GM12878 (cell line): Measurements from ENCODE around the gene RAD51B. TPM values are rescaled to one million over a fixed set of nuclear protein-coding genes. Genes with fewer than 3 reads are reported as not detected.

Experiments
- ATAC-seq: fragments of 200-7000 bp; cut with Tn5 transposase; 3 replicates; pipeline ENCODE4 v1.9.1; 2020; ENCODE audit warnings: mild to moderate bottlenecking, moderate library complexity
- BruUV-seq: library from RNA; stranded (reverse); fragments of 400-500 nt; replicated peaks from 2 replicates; lab custom pipeline; 2021; lab: Mats Ljungman, UMichigan
- CTCF ChIA-PET: fragments of 300-600 bp; sonication (Branson Sonifier 250); formaldehyde crosslinking; extraction: SDS; loops from one replicate; lab custom pipeline; 2021; ENCODE audit warnings: inconsistent platforms; lab: Yijun Ruan, JAX
- POLR2A ChIA-PET: fragments of 350-600 bp; formaldehyde crosslinking; extraction: SDS; loops from one replicate; lab custom pipeline; 2021; ENCODE audit warnings: inconsistent platforms; lab: Charles Lee
- RAD21 ChIA-PET: fragments of 300-600 bp; sonication (Branson Sonifier 250); formaldehyde crosslinking; loops from one replicate; lab custom pipeline; 2023; ENCODE audit warnings: antibody characterized with exemption; ENCODE audit not compliant: unreplicated experiment; lab: Charles Lee
- SMC1A ChIA-PET: fragments of 300-600 bp; sonication (Branson Sonifier 250); formaldehyde crosslinking; loops from one replicate; lab custom pipeline; 2023; ENCODE audit not compliant: unreplicated experiment, uncharacterized antibody; lab: Charles Lee
- DNase-seq: peaks from one replicate; pipeline ENCODE4 v3.0.0-alpha.2; 2011; ENCODE audit warnings: low read depth, low spot score
- FAIRE-seq: peaks from 3 replicates; lab custom pipeline; 2011; peaks lifted over from hg19 to GRCh38; lab: Jason Lieb, UNC
- H2AFZ ChIP-seq: 2 replicates; pipeline ENCODE4 v1.6.0; 2011; ENCODE audit warnings: low read depth, low read length, control low read depth; ENCODE audit not compliant: control insufficient read depth
- H3K27ac ChIP-seq: 2 replicates; pipeline ENCODE4 v1.5.1; 2011; ENCODE audit warnings: control low read depth; ENCODE audit not compliant: control insufficient read depth, insufficient read depth
- H3K27me3 ChIP-seq, 2 experiments: replicated peaks in 1 of 2; 2 replicates each; pipeline versions ENCODE4 v1.6.0 to v1.6.1; 2011; ENCODE audit warnings: low read length in 1 of 2; ENCODE audit not compliant: control insufficient read depth in 2 of 2, insufficient read depth in 2 of 2
- H3K36me3 ChIP-seq, 2 experiments: 2 replicates each; pipeline ENCODE4 v1.5.1; 2011; ENCODE audit warnings: low read length in 1 of 2; ENCODE audit not compliant: control insufficient read depth in 2 of 2, insufficient read depth in 2 of 2
- H3K4me1 ChIP-seq: 2 replicates; pipeline ENCODE4 v1.6.1; 2011; ENCODE audit warnings: mild to moderate bottlenecking, low read length, moderate library complexity, mixed read lengths; ENCODE audit not compliant: control insufficient read depth, insufficient read depth
- H3K4me2 ChIP-seq: 2 replicates; pipeline ENCODE4 v1.6.0; 2011; ENCODE audit warnings: control low read depth; ENCODE audit not compliant: control insufficient read depth, insufficient read depth
- H3K4me3 ChIP-seq: fragments of 200-600 bp; sonication (generic); 2 replicates; pipeline ENCODE4 v1.5.1; 2016
- H3K79me2 ChIP-seq: 2 replicates; pipeline ENCODE4 v1.6.0; 2011; ENCODE audit warnings: low read length; ENCODE audit not compliant: control insufficient read depth, insufficient read depth
- H3K9ac ChIP-seq: 2 replicates; pipeline ENCODE4 v1.8.0; 2011; ENCODE audit warnings: low read length, control low read depth, mixed read lengths; ENCODE audit not compliant: control insufficient read depth, insufficient read depth
- H3K9me3 ChIP-seq: replicated peaks from 3 replicates; pipeline ENCODE4 v1.5.1; 2011; ENCODE audit warnings: mild to moderate bottlenecking, low read length; ENCODE audit not compliant: control insufficient read depth, insufficient read depth
- H4K20me1 ChIP-seq: 2 replicates; pipeline ENCODE4 v1.6.0; 2011; ENCODE audit not compliant: control insufficient read depth, insufficient read depth
- BHLHE40 ChIP-seq, 2 experiments: fragments of 450-650 bp in 1 of 2; IDR thresholded peaks; 2 replicates each; pipeline ENCODE4 v1.6.1; 2011 to 2017; ENCODE audit warnings: low read depth in 2 of 2, borderline replicate concordance in 1 of 2, improper control_type of control experiment in 1 of 2, low read length in 1 of 2, mild to moderate bottlenecking in 1 of 2
- BRCA1 ChIP-seq: IDR thresholded peaks from 2 replicates; pipeline ENCODE4 v1.6.1; 2011; ENCODE audit warnings: low read depth, low read length, improper control_type of control experiment
- FOXK2 ChIP-seq: fragments of 450-650 bp; IDR thresholded peaks from 2 replicates; pipeline ENCODE4 v1.6.1; 2017; ENCODE audit warnings: mild to moderate bottlenecking, moderate library complexity
- FOXM1 ChIP-seq: IDR thresholded peaks from 2 replicates; pipeline ENCODE4 v1.6.1; 2012; ENCODE audit warnings: low read depth, mild to moderate bottlenecking, inconsistent platforms, low read length, moderate library complexity
- JUNB ChIP-seq: IDR thresholded peaks from 2 replicates; pipeline ENCODE4 v1.6.1; 2016; ENCODE audit warnings: antibody characterized with exemption, mild to moderate bottlenecking
- JUND ChIP-seq: IDR thresholded peaks from 2 replicates; pipeline ENCODE4 v1.6.1; 2012; ENCODE audit warnings: low read depth, mild to moderate bottlenecking, low read length, improper control_type of control experiment, moderate library complexity
- KDM1A ChIP-seq: fragments of 200-600 bp; sonication (generic); IDR thresholded peaks from 2 replicates; pipeline ENCODE4 v1.6.1; 2016; ENCODE audit warnings: borderline replicate concordance
- MYB ChIP-seq: fragments of 150-350 bp; IDR thresholded peaks from 2 replicates; pipeline ENCODE4 v1.6.1; 2014; ENCODE audit warnings: mild to moderate bottlenecking, low read depth, low read length, borderline replicate concordance
- WGBS: methylation state at CpG from one replicate; pipeline ENCODE4 v1.1.6; 2016; ENCODE audit warnings: low lambda C conversion rate; ENCODE audit not compliant: insufficient replicate concordance, insufficient coverage; ENCODE audit errors: missing lambda C conversion rate; 5-methylcytosine and 5-hydroxymethylcytosine counted together
- in situ Hi-C: fragments of 300-500 bp; cut with MboI; formaldehyde crosslinking; loops from 9 replicates; pipeline ENCODE4 v1.14.3; 2018; ENCODE audit warnings: mixed read lengths
- intact Hi-C: fragments of 100-400 bp; cut with micrococcal nuclease; formaldehyde crosslinking; loops from one replicate; pipeline ENCODE4 v1.14.2; 2022; ENCODE audit not compliant: unreplicated experiment
- polyA plus RNA-seq, 11 experiments: library from polyadenylated mRNA; depleted of rRNA in 4 of 11; unstranded in 6 of 11; stranded (reverse) in 5 of 11; fragments of >200 nt; fragmentation: Nextera tagmentation in 4 of 11; fragmentation: Illumina TruSeq in 1 of 11; extraction: Ambion mirVana in 4 of 11; extraction: Trizol in 1 of 11; gene quantifications; 1 replicate in 1 of 11; 2 replicates in 10 of 11; pipeline versions ENCODE4 v1.2.1 to v1.2.3, GENCODE V29; 2011 to 2016; ENCODE audit warnings: inconsistent platforms in 2 of 11, missing spikeins in 2 of 11, low read depth in 1 of 11
- total RNA-seq, 4 experiments: library from RNA; depleted of rRNA in 3 of 4; stranded (reverse); fragments of >200 nt in 3 of 4; fragmentation: Illumina TruSeq in 1 of 4; extraction: Trizol in 1 of 4; gene quantifications; 2 replicates each; pipeline versions ENCODE4 v1.2.1 to v1.2.3, GENCODE V29; 2013 to 2021
- TF ChIP-seq, protein P1 (sequence below): fragments of 450-650 bp; IDR thresholded peaks from 2 replicates; pipeline ENCODE4 v1.6.1; 2017; ENCODE audit warnings: borderline replicate concordance
- TF ChIP-seq, protein P2 (sequence below): fragments of 450-650 bp; IDR thresholded peaks from 2 replicates; pipeline ENCODE4 v1.6.1; 2017; ENCODE audit warnings: mild to moderate bottlenecking, moderate library complexity
- TF ChIP-seq, protein P3 (sequence below): fragments of 150-350 bp; IDR thresholded peaks from 2 replicates; pipeline ENCODE4 v1.6.1; 2014; ENCODE audit warnings: mild to moderate bottlenecking, low read depth, low read length
- TF ChIP-seq, protein P4 (sequence below): fragments of 150-350 bp; IDR thresholded peaks from 2 replicates; pipeline ENCODE4 v1.6.1; 2016; ENCODE audit warnings: low read depth, low read length

RAD51B gene
- total and polyA plus RNA-seq, 10 of the 15 experiments (the other 5 are each of a cell fraction or from before 2014, with no cell fraction given): 9.8 to 26.8 (median 21.3) TPM

- Histone ChIP-seq H3K9me3 (no peaks in the 10 kb centered on the region), H3K4me2 (no peak overlapping the region), H3K4me3 (no peak overlapping the region), H3K36me3 (no peaks in the 10 kb centered on the region), H3K79me2 (peaks cover 10% of the 10 kb centered on the region), H3K9ac (no peak overlapping the region), H3K4me1 (peaks cover 18% of the 10 kb centered on the region), H4K20me1 (no peaks in the 10 kb centered on the region), H3K27me3 (no peaks in the 10 kb centered on the region), H3K27ac (no peak overlapping the region), H2AFZ (no peak overlapping the region)
- no TSS peak for BruUV-seq
- in situ Hi-C loops (no loop called here), intact Hi-C loops (no loop called here)
- ChIA-PET POLR2A (interaction anchor here (1.6 kb wide), 1 partner anchor 80 kb away, joined by 5 read pairs; no protein-coding TSS in a partner anchor), CTCF (no interaction called here), SMC1A (interaction anchor here (0.6 to 1.5 kb wide), 5 partner anchors 18 to 137 kb away, joined by 3 to 4 read pairs (median 4); no protein-coding TSS in a partner anchor)
- FAIRE-seq (no peak), ATAC-seq (no peak), DNase-seq (no peak)
- 93% methylated on average over 1 of the region's 1 CpG for WGBS
- TF ChIP-seq FOXM1: no peak
- no peak for TF ChIP-seq KDM1A
- TF ChIP-seq, protein P1, sequence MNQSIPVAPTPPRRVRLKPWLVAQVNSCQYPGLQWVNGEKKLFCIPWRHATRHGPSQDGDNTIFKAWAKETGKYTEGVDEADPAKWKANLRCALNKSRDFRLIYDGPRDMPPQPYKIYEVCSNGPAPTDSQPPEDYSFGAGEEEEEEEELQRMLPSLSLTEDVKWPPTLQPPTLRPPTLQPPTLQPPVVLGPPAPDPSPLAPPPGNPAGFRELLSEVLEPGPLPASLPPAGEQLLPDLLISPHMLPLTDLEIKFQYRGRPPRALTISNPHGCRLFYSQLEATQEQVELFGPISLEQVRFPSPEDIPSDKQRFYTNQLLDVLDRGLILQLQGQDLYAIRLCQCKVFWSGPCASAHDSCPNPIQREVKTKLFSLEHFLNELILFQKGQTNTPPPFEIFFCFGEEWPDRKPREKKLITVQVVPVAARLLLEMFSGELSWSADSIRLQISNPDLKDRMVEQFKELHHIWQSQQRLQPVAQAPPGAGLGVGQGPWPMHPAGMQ: no peak
- TF ChIP-seq BHLHE40 (IDR thresholded peaks at IDR 0.05; ENCODE audit: borderline replicate concordance in 1 of 2, low read depth in 2 of 2, low read length in 1 of 2): no peak
- no peak for TF ChIP-seq FOXK2
- TF ChIP-seq JUND: no peak
- TF ChIP-seq, protein P2, sequence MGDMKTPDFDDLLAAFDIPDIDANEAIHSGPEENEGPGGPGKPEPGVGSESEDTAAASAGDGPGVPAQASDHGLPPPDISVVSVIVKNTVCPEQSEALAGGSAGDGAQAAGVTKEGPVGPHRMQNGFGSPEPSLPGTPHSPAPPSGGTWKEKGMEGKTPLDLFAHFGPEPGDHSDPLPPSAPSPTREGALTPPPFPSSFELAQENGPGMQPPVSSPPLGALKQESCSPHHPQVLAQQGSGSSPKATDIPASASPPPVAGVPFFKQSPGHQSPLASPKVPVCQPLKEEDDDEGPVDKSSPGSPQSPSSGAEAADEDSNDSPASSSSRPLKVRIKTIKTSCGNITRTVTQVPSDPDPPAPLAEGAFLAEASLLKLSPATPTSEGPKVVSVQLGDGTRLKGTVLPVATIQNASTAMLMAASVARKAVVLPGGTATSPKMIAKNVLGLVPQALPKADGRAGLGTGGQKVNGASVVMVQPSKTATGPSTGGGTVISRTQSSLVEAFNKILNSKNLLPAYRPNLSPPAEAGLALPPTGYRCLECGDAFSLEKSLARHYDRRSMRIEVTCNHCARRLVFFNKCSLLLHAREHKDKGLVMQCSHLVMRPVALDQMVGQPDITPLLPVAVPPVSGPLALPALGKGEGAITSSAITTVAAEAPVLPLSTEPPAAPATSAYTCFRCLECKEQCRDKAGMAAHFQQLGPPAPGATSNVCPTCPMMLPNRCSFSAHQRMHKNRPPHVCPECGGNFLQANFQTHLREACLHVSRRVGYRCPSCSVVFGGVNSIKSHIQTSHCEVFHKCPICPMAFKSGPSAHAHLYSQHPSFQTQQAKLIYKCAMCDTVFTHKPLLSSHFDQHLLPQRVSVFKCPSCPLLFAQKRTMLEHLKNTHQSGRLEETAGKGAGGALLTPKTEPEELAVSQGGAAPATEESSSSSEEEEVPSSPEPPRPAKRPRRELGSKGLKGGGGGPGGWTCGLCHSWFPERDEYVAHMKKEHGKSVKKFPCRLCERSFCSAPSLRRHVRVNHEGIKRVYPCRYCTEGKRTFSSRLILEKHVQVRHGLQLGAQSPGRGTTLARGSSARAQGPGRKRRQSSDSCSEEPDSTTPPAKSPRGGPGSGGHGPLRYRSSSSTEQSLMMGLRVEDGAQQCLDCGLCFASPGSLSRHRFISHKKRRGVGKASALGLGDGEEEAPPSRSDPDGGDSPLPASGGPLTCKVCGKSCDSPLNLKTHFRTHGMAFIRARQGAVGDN: no peak
- TF ChIP-seq, protein P3, sequence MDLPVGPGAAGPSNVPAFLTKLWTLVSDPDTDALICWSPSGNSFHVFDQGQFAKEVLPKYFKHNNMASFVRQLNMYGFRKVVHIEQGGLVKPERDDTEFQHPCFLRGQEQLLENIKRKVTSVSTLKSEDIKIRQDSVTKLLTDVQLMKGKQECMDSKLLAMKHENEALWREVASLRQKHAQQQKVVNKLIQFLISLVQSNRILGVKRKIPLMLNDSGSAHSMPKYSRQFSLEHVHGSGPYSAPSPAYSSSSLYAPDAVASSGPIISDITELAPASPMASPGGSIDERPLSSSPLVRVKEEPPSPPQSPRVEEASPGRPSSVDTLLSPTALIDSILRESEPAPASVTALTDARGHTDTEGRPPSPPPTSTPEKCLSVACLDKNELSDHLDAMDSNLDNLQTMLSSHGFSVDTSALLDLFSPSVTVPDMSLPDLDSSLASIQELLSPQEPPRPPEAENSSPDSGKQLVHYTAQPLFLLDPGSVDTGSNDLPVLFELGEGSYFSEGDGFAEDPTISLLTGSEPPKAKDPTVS: no peak
- no peak for TF ChIP-seq JUNB
- TF ChIP-seq MYB: no peak
- TF ChIP-seq BRCA1: no peak
- TF ChIP-seq, protein P4, sequence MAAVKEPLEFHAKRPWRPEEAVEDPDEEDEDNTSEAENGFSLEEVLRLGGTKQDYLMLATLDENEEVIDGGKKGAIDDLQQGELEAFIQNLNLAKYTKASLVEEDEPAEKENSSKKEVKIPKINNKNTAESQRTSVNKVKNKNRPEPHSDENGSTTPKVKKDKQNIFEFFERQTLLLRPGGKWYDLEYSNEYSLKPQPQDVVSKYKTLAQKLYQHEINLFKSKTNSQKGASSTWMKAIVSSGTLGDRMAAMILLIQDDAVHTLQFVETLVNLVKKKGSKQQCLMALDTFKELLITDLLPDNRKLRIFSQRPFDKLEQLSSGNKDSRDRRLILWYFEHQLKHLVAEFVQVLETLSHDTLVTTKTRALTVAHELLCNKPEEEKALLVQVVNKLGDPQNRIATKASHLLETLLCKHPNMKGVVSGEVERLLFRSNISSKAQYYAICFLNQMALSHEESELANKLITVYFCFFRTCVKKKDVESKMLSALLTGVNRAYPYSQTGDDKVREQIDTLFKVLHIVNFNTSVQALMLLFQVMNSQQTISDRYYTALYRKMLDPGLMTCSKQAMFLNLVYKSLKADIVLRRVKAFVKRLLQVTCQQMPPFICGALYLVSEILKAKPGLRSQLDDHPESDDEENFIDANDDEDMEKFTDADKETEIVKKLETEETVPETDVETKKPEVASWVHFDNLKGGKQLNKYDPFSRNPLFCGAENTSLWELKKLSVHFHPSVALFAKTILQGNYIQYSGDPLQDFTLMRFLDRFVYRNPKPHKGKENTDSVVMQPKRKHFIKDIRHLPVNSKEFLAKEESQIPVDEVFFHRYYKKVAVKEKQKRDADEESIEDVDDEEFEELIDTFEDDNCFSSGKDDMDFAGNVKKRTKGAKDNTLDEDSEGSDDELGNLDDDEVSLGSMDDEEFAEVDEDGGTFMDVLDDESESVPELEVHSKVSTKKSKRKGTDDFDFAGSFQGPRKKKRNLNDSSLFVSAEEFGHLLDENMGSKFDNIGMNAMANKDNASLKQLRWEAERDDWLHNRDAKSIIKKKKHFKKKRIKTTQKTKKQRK: no peak
- TF ChIP-seq, all 136 proteins: peak for 0
- RAD21 ChIA-PET: interaction anchor here (1.3 kb wide), 1 partner anchor 11 kb away, joined by 4 read pairs; no protein-coding TSS in a partner anchor
Observed at GRCh38 chr14:68386446-68386845, 566.9 kb downstream of the RAD51B start.
